GM18517 (cell line): ENCODE results near the gene POT1.

Experiments
- ATAC-seq: cut with Tn5 transposase; IDR thresholded peaks from one replicate; pipeline ENCODE4 v1.9.1; 2021; ENCODE audit warnings: mild to moderate bottlenecking, moderate library complexity; ENCODE audit not compliant: unreplicated experiment

Gene POT1

GRCh38 chr7:124912972-124913371 is 16.7 kb downstream of the POT1 start:
- ATAC-seq: no peak

GRCh38 chr7:124909808-124910207 is 19.8 kb downstream of the POT1 start:
- no peak for ATAC-seq

- ATAC-seq: no peak
These were observed 21.4 kb downstream of the POT1 start for GRCh38 chr7:124908259-124908658.

- ATAC-seq: no peak
These were observed 22.1 kb downstream of the POT1 start for GRCh38 chr7:124907490-124907889.

- no peak for ATAC-seq
These were observed 31.1 kb downstream of the POT1 start for GRCh38 chr7:124898531-124898930.

GRCh38 chr7:124896001-124896400 is 33.6 kb downstream of the POT1 start:
- no peak for ATAC-seq

GRCh38 chr7:124893140-124893827 is 36.3 kb downstream of the POT1 start:
- peak; percentile 88 for ATAC-seq

GRCh38 chr7:124887247-124887646 is 42.4 kb downstream of the POT1 start:
- ATAC-seq: no peak

- ATAC-seq: no peak
These were observed 47.6 kb downstream of the POT1 start for GRCh38 chr7:124881981-124882380.

- ATAC-seq: no peak
These were observed 49.9 kb downstream of the POT1 start for GRCh38 chr7:124879771-124880170.

- no peak for ATAC-seq
These were observed 50.5 kb downstream of the POT1 start for GRCh38 chr7:124879103-124879502.

- ATAC-seq: no peak
These were observed 54.9 kb downstream of the POT1 start for GRCh38 chr7:124874644-124875163.

GRCh38 chr7:124857672-124858235 is 71.9 kb downstream of the POT1 start:
- ATAC-seq: no peak

GRCh38 chr7:124856299-124856888 is 73.2 kb downstream of the POT1 start:
- ATAC-seq: peak; percentile 80

- ATAC-seq: no peak
These were observed 86.3 kb downstream of the POT1 start for GRCh38 chr7:124843336-124843735.

GRCh38 chr7:124840435-124840834 is 89.2 kb downstream of the POT1 start:
- no peak for ATAC-seq

- ATAC-seq: no peak
These were observed 89.9 kb downstream of the POT1 start for GRCh38 chr7:124839687-124840086.

GRCh38 chr7:124836173-124836572 is 93.5 kb downstream of the POT1 start:
- no peak for ATAC-seq

- ATAC-seq: no peak
These were observed 110.8 kb downstream of the POT1 start for GRCh38 chr7:124818807-124819206.

GRCh38 chr7:124813994-124814798 is 115.4 kb downstream of the POT1 start:
- ATAC-seq: no peak

- no peak for ATAC-seq
These were observed 116.9 kb downstream of the POT1 start for GRCh38 chr7:124812764-124813163.
